Body of pancreas (tissue), 4 donors: ENCODE measurements around the gene AQP5.

ENCODE experiments used
- CTCF ChIP-seq, 7 experiments: fragments of 450-650 bp in 4 of 7; fragments of 200-600 bp in 3 of 7; sonication (generic) in 3 of 7; IDR thresholded peaks; one replicate each; pipeline ENCODE4 v1.5.1; 2016 to 2019; ENCODE audit warnings: antibody characterized with exemption in 7 of 7
- POLR2A ChIP-seq, 3 donors: fragments of 450-650 bp; IDR thresholded peaks; one replicate each; pipeline ENCODE4 v1.6.1; 2016; ENCODE audit warnings: antibody characterized with exemption in 3 of 3, mild to moderate bottlenecking in 2 of 3

GRCh38 chr12:50006754-50007442 lies 45.2 kb downstream of the AQP5 start:
- no peak for TF ChIP-seq POLR2A (IDR thresholded peaks at IDR 0.05)
- no peak for TF ChIP-seq CTCF (IDR thresholded peaks at IDR 0.05)
